GM23338 (cell line): ENCODE measurements around the gene ASPHD2. TPM values are rescaled to one million over a fixed set of nuclear protein-coding genes. Genes with fewer than 3 reads are reported as not detected.

ENCODE experiments used
- ATAC-seq: fragments of 200-7000 bp; cut with Tn5 transposase; 3 replicates; pipeline ENCODE4 v1.9.1; 2020
- DNase-seq: peaks from one replicate; pipeline ENCODE4 v3.0.0-alpha.2; 2015; ENCODE audit warnings: low spot score
- H2AFZ ChIP-seq: fragments of 200-600 bp; sonication (generic); 2 replicates; pipeline ENCODE4 v1.8.0; 2016; ENCODE audit warnings: antibody characterized with exemption, mild to moderate bottlenecking, moderate library complexity
- H3F3A ChIP-seq: fragments of 200-600 bp; sonication (generic); replicated peaks from 2 replicates; pipeline ENCODE4 v1.8.0; 2017; ENCODE audit warnings: antibody characterized with exemption, mixed run types, low read depth
- H3K27ac ChIP-seq: fragments of 200-600 bp; sonication (generic); 2 replicates; pipeline ENCODE4 v1.6.1; 2016; ENCODE audit warnings: low read depth
- H3K27me3 ChIP-seq: fragments of 200-600 bp; sonication (generic); 2 replicates; pipeline ENCODE4 v1.8.0; 2016; ENCODE audit warnings: mild to moderate bottlenecking, mixed run types, moderate library complexity; ENCODE audit not compliant: insufficient read depth
- H3K36me3 ChIP-seq: fragments of 200-600 bp; sonication (generic); 2 replicates; pipeline ENCODE4 v1.8.0; 2016; ENCODE audit warnings: mild to moderate bottlenecking; ENCODE audit not compliant: insufficient read depth
- H3K4me1 ChIP-seq: fragments of 200-600 bp; sonication (generic); 2 replicates; pipeline ENCODE4 v1.8.0; 2016; ENCODE audit warnings: mild to moderate bottlenecking, moderate library complexity; ENCODE audit not compliant: insufficient read depth
- H3K4me2 ChIP-seq: fragments of 200-600 bp; sonication (generic); 2 replicates; pipeline ENCODE4 v1.7.1; 2017; ENCODE audit warnings: mixed run types
- H3K4me3 ChIP-seq: fragments of 200-600 bp; sonication (generic); 2 replicates; pipeline ENCODE4 v1.6.1; 2016; ENCODE audit warnings: mixed run types
- H3K79me2 ChIP-seq: fragments of 200-600 bp; sonication (generic); replicated peaks from 2 replicates; pipeline ENCODE4 v1.8.0; 2017; ENCODE audit warnings: mild to moderate bottlenecking; ENCODE audit not compliant: insufficient read depth
- H3K9me2 ChIP-seq: fragments of 200-600 bp; sonication (generic); 2 replicates; pipeline ENCODE4 v1.8.0; 2017; ENCODE audit not compliant: insufficient read depth
- H4K20me1 ChIP-seq: fragments of 200-600 bp; sonication (generic); replicated peaks from 2 replicates; pipeline ENCODE4 v1.8.0; 2017; ENCODE audit warnings: mild to moderate bottlenecking; ENCODE audit not compliant: insufficient read depth
- H3K27ac Mint-ChIP-seq: 2 replicates; pipeline ENCODE4 v1.8.0; 2020; ENCODE audit warnings: inconsistent platforms, mild to moderate bottlenecking, moderate library complexity, mixed read lengths
- H3K27me3 Mint-ChIP-seq: 3 replicates; pipeline ENCODE4 v1.8.0; 2022; ENCODE audit warnings: low read depth, mild to moderate bottlenecking, moderate library complexity, mixed read lengths, inconsistent platforms; ENCODE audit not compliant: insufficient read depth, poor library complexity
- H3K36me3 Mint-ChIP-seq: 3 replicates; pipeline ENCODE4 v1.8.0; 2021; ENCODE audit warnings: low read depth, mild to moderate bottlenecking, inconsistent platforms, moderate library complexity, mixed read lengths
- H3K4me1 Mint-ChIP-seq: 3 replicates; pipeline ENCODE4 v1.8.0; 2020; ENCODE audit warnings: mild to moderate bottlenecking, inconsistent platforms, mixed read lengths
- H3K4me3 Mint-ChIP-seq: 3 replicates; pipeline ENCODE4 v1.8.0; 2021; ENCODE audit warnings: moderate library complexity, mild to moderate bottlenecking, inconsistent platforms, mixed read lengths
- H3K9me3 Mint-ChIP-seq: 3 replicates; pipeline ENCODE4 v1.8.0; 2020; ENCODE audit warnings: moderate library complexity, mild to moderate bottlenecking, inconsistent platforms, mixed read lengths
- CREB1 ChIP-seq: fragments of 250-450 bp; sonication (Bioruptor Pico); IDR thresholded peaks from 2 replicates; pipeline ENCODE4 v1.5.0; 2020; ENCODE audit warnings: low read depth, mild to moderate bottlenecking, moderate library complexity
- EZH2 ChIP-seq: fragments of 200-600 bp; sonication (generic); IDR thresholded peaks from one replicate; pipeline ENCODE4 v1.8.0; 2017; ENCODE audit warnings: antibody characterized with exemption, mild to moderate bottlenecking, low read depth; ENCODE audit not compliant: unreplicated experiment
- EZH2phosphoT487 ChIP-seq: fragments of 200-600 bp; sonication (generic); IDR thresholded peaks from one replicate; pipeline ENCODE4 v1.8.1; 2018; ENCODE audit warnings: antibody characterized with exemption; ENCODE audit not compliant: unreplicated experiment
- JUNB ChIP-seq: IDR thresholded peaks from one replicate; pipeline ENCODE4 v1.6.1; 2016; ENCODE audit warnings: antibody characterized with exemption; ENCODE audit not compliant: unreplicated experiment
- NANOG ChIP-seq: IDR thresholded peaks from 2 replicates; pipeline ENCODE4 v1.6.1; 2016; ENCODE audit warnings: antibody characterized with exemption, borderline replicate concordance
- POLR2AphosphoS5 ChIP-seq: IDR thresholded peaks from 2 replicates; pipeline ENCODE4 v1.6.1; 2016; ENCODE audit warnings: antibody characterized with exemption, low read depth
- STAT1 ChIP-seq: IDR thresholded peaks from one replicate; pipeline ENCODE4 v1.6.1; 2016; ENCODE audit warnings: antibody characterized with exemption; ENCODE audit not compliant: unreplicated experiment
- ZNF114 ChIP-seq: fragments of 250-450 bp; sonication (Bioruptor Pico); IDR thresholded peaks from 2 replicates; pipeline ENCODE4 v1.5.0; 2020; ENCODE audit warnings: mild to moderate bottlenecking, moderate library complexity
- ZNF331 ChIP-seq: fragments of 250-450 bp; sonication (Bioruptor Pico); IDR thresholded peaks from 2 replicates; pipeline ENCODE4 v1.5.0; 2020; ENCODE audit warnings: low read depth, mild to moderate bottlenecking, moderate library complexity
- ZNF462 ChIP-seq: fragments of 250-450 bp; sonication (Bioruptor Pico); IDR thresholded peaks from 2 replicates; pipeline ENCODE4 v1.5.0; 2020; ENCODE audit warnings: mild to moderate bottlenecking, moderate library complexity
- polyA plus RNA-seq: library from polyadenylated mRNA; unstranded; fragments of >200 nt; fragmentation: Nextera tagmentation; extraction: Ambion mirVana; gene quantifications from 2 replicates; pipeline ENCODE4 v1.2.1, GENCODE V29; 2016
- total RNA-seq: library from RNA; depleted of rRNA; stranded (reverse); fragments of >200 nt; shearing (Covaris generic); gene quantifications from 2 replicates; pipeline ENCODE4 v1.2.3, GENCODE V29; 2014
- TF ChIP-seq, protein P1 (sequence below): IDR thresholded peaks from 2 replicates; pipeline ENCODE4 v1.6.1; 2016; ENCODE audit warnings: antibody characterized with exemption
- TF ChIP-seq, protein P2 (sequence below): IDR thresholded peaks from one replicate; pipeline ENCODE4 v1.6.1; 2018; ENCODE audit warnings: antibody characterized with exemption; ENCODE audit not compliant: unreplicated experiment
- TF ChIP-seq, protein P3 (sequence below), 2 experiments: fragments of 200-600 bp in 1 of 2; sonication (generic) in 1 of 2; conservative IDR thresholded peaks; 2 replicates each; pipeline versions ENCODE4 v1.5.1 to v1.6.1; 2016 to 2017; ENCODE audit warnings: antibody characterized with exemption in 2 of 2, low read depth in 2 of 2, mild to moderate bottlenecking in 2 of 2, moderate library complexity in 1 of 2

The ASPHD2 gene
- total and polyA plus RNA-seq, 2 experiments from 2014 or later: 6.0 to 9.3 TPM

- Mint-ChIP-seq H3K4me3 (no peak overlapping the region), H3K27ac (no peak overlapping the region), H3K4me1 (peaks cover 19% of the 10 kb centered on the region), H3K27me3 (peaks cover 3% of the 10 kb centered on the region), H3K9me3 (no peaks in the 10 kb centered on the region), H3K36me3 (no peaks in the 10 kb centered on the region)
- TF ChIP-seq, protein P1, sequence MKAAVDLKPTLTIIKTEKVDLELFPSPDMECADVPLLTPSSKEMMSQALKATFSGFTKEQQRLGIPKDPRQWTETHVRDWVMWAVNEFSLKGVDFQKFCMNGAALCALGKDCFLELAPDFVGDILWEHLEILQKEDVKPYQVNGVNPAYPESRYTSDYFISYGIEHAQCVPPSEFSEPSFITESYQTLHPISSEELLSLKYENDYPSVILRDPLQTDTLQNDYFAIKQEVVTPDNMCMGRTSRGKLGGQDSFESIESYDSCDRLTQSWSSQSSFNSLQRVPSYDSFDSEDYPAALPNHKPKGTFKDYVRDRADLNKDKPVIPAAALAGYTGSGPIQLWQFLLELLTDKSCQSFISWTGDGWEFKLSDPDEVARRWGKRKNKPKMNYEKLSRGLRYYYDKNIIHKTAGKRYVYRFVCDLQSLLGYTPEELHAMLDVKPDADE: no peak
- TF ChIP-seq, protein P2, sequence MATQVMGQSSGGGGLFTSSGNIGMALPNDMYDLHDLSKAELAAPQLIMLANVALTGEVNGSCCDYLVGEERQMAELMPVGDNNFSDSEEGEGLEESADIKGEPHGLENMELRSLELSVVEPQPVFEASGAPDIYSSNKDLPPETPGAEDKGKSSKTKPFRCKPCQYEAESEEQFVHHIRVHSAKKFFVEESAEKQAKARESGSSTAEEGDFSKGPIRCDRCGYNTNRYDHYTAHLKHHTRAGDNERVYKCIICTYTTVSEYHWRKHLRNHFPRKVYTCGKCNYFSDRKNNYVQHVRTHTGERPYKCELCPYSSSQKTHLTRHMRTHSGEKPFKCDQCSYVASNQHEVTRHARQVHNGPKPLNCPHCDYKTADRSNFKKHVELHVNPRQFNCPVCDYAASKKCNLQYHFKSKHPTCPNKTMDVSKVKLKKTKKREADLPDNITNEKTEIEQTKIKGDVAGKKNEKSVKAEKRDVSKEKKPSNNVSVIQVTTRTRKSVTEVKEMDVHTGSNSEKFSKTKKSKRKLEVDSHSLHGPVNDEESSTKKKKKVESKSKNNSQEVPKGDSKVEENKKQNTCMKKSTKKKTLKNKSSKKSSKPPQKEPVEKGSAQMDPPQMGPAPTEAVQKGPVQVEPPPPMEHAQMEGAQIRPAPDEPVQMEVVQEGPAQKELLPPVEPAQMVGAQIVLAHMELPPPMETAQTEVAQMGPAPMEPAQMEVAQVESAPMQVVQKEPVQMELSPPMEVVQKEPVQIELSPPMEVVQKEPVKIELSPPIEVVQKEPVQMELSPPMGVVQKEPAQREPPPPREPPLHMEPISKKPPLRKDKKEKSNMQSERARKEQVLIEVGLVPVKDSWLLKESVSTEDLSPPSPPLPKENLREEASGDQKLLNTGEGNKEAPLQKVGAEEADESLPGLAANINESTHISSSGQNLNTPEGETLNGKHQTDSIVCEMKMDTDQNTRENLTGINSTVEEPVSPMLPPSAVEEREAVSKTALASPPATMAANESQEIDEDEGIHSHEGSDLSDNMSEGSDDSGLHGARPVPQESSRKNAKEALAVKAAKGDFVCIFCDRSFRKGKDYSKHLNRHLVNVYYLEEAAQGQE: no peak
- TF ChIP-seq, protein P3, sequence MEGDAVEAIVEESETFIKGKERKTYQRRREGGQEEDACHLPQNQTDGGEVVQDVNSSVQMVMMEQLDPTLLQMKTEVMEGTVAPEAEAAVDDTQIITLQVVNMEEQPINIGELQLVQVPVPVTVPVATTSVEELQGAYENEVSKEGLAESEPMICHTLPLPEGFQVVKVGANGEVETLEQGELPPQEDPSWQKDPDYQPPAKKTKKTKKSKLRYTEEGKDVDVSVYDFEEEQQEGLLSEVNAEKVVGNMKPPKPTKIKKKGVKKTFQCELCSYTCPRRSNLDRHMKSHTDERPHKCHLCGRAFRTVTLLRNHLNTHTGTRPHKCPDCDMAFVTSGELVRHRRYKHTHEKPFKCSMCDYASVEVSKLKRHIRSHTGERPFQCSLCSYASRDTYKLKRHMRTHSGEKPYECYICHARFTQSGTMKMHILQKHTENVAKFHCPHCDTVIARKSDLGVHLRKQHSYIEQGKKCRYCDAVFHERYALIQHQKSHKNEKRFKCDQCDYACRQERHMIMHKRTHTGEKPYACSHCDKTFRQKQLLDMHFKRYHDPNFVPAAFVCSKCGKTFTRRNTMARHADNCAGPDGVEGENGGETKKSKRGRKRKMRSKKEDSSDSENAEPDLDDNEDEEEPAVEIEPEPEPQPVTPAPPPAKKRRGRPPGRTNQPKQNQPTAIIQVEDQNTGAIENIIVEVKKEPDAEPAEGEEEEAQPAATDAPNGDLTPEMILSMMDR (conservative IDR thresholded peaks at IDR 0.05; ENCODE audit: low read depth in 2 of 2): no peak
- TF ChIP-seq EZH2 (no peak), ZNF114 (no peak), EZH2phosphoT487 (no peak), POLR2AphosphoS5 (no peak), ZNF462 (CRISPR knock-in tag) (no peak), NANOG (no peak), ZNF331 (no peak), STAT1 (no peak), CREB1 (CRISPR knock-in tag) (no peak), JUNB (no peak)
- H3K4me2 ChIP-seq: no peak overlapping the region
- DNase-seq: no peak
- no peak for ATAC-seq
- H3K27ac ChIP-seq: no peak overlapping the region
- no peaks in the 10 kb centered on the region; the same call in 1 of the 2 replicates for H3F3A ChIP-seq
- no peaks in the 10 kb centered on the region for H3K79me2 ChIP-seq
- H3K36me3 ChIP-seq: no peaks in the 10 kb centered on the region
- H3K27me3 ChIP-seq: no peaks in the 10 kb centered on the region
- no peaks in the 10 kb centered on the region for H4K20me1 ChIP-seq
- H3K4me3 ChIP-seq: no peak overlapping the region
- H3K4me1 ChIP-seq: peaks cover 3% of the 10 kb centered on the region; the same call in 1 of the 2 replicates
- 0 out of 2 replicates have a peak, but pooled peaks cover 4% of the 10 kb centered on the region for H3K9me2 ChIP-seq
- H2AFZ ChIP-seq: no peak overlapping the region
Measured at GRCh38 chr22:26414347-26414746, 14.7 kb upstream of the ASPHD2 start.
